ENCODE results near the gene FAM117B. TPM values are rescaled to one million over a fixed set of nuclear protein-coding genes. Genes with fewer than 3 reads are reported as not detected.

Gene FAM117B
- total and polyA plus RNA-seq, 7 donors, result 3.6 to 8.9 (median 4.6) TPM

DNA sequence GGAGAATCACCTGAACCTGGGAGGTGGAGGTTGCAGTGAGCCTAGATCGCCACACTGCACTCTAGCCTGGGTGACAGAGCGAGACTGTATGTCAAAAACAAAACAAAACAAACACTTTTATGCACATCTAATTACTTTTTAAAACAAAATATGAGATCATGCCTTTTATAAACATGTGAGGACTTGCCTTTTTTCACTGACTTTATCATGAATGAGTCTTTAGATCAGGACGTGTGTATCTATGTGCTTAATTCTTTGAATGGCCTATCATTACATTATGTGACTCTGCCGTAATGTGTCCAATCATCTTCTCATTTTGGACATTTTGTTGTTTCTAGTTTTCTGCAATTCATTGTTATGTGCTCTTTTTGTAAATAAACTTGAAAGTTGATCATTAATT, 58.7 kb downstream of the FAM117B start:
- intact Hi-C loops (cut with DNase I), result no loop called here
- no peak for DNase-seq
- TF ChIP-seq, protein P1, sequence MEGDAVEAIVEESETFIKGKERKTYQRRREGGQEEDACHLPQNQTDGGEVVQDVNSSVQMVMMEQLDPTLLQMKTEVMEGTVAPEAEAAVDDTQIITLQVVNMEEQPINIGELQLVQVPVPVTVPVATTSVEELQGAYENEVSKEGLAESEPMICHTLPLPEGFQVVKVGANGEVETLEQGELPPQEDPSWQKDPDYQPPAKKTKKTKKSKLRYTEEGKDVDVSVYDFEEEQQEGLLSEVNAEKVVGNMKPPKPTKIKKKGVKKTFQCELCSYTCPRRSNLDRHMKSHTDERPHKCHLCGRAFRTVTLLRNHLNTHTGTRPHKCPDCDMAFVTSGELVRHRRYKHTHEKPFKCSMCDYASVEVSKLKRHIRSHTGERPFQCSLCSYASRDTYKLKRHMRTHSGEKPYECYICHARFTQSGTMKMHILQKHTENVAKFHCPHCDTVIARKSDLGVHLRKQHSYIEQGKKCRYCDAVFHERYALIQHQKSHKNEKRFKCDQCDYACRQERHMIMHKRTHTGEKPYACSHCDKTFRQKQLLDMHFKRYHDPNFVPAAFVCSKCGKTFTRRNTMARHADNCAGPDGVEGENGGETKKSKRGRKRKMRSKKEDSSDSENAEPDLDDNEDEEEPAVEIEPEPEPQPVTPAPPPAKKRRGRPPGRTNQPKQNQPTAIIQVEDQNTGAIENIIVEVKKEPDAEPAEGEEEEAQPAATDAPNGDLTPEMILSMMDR (IDR thresholded peaks at IDR 0.05), result no peak
- no peak for TF ChIP-seq POLR2A (IDR thresholded peaks at IDR 0.05)
- TF ChIP-seq POLR2AphosphoS5 (IDR thresholded peaks at IDR 0.05), result no peak
- TF ChIP-seq EP300 (IDR thresholded peaks at IDR 0.05), result no peak
- no peaks in the 10 kb centered on the region for H3K27me3 ChIP-seq
- no peaks in the 10 kb centered on the region for H3K9me3 ChIP-seq
- no peak overlapping the region for H3K4me3 ChIP-seq
- H3K4me1 ChIP-seq, result no peaks in the 10 kb centered on the region
- WGBS, 2 donors, result 94 to 95% methylated on average over 4 of the region's 4 CpGs
- peaks cover 0 to 15% (median 0%) of the 10 kb centered on the region in 4 donors for H3K36me3 ChIP-seq
- H3K27ac ChIP-seq, result no peak overlapping the region

DNA sequence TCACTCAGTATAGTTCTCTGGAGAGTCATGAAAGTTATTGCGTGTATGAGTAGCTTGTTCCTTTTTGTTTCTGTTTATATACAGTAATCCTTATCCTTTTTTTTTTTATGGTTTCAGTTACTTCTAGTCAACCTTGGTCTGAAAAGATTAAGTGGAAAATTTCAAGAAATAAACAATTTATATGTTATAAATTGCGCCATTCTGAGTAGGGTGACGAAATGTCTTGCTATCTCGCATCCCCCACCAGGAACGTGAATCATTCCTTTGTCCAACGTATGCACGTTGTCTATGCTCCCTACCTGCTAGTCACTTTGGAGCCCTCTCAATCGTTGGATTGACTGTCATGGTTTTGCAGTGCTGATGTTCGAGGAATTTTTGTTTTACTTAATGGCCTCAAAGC, 60.4 kb downstream of the FAM117B start:
- Histone ChIP-seq H3K4me3 (no peak overlapping the region), H3K9me3 (no peaks in the 10 kb centered on the region), H3K4me1 (no peaks in the 10 kb centered on the region), H3K27me3 (no peaks in the 10 kb centered on the region), H3K36me3 (peaks cover 0 to 15% (median 0%) of the 10 kb centered on the region in 4 donors), H3K27ac (no peak overlapping the region)
- DNase-seq, result no peak
- TF ChIP-seq POLR2AphosphoS5 (IDR thresholded peaks at IDR 0.05), result no peak
- no peak for TF ChIP-seq POLR2A (IDR thresholded peaks at IDR 0.05)
- no peak for TF ChIP-seq EP300 (IDR thresholded peaks at IDR 0.05)
- TF ChIP-seq, protein P1 (IDR thresholded peaks at IDR 0.05), result no peak
- WGBS, 2 donors, result 89% methylated on average over 9 of the region's 9 CpGs
- intact Hi-C loops (cut with DNase I), result no loop called here

DNA sequence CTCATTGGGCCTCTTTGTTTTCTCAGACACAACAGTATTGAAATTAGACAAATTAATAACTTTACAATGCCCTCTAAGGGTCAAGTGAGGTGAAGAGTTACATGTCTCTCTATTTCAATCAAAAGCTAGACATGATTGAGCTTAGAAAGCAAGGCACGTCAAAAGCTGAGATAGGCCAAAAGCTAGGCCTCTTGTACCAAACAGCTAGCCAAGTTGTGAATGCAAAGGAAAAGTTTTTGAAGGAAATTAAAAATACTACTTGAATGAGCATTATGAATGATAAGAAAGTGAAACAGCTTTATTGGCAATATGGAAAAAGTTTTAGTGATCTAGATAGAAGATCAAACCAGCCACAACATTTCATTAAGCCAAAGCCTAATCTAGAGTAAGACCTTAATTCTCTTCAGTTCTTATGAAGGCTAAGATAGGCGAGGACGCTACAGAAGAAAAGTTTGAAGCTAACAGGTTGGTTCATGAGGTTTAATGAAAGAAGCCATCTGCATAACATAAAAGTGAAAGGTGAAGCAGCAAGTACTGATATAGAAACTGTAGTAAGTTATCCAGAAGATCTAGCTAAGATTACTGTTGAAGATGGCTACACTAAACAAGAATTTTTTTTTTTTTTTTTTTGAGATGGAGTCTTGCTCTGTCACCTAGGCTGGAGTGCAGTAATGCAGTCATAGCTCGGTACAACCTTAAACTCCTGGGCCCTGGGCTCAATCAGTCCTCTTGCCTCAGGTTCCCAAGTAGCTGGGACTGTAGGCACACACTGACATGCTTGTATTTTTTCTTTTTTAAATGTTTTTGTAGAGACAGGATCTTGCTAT, 65.5 kb downstream of the FAM117B start:
- Histone ChIP-seq H3K27ac (no peak overlapping the region), H3K27me3 (no peaks in the 10 kb centered on the region), H3K9me3 (peaks cover 0 to 2% (median 0%) of the 10 kb centered on the region in 4 donors), H3K4me1 (no peaks in the 10 kb centered on the region), H3K36me3 (peaks cover 0 to 15% (median 0%) of the 10 kb centered on the region in 4 donors), H3K4me3 (no peak overlapping the region)
- DNase-seq, result no peak
- intact Hi-C loops (cut with DNase I), result no loop called here
- TF ChIP-seq POLR2A (IDR thresholded peaks at IDR 0.05) (no peak), POLR2AphosphoS5 (IDR thresholded peaks at IDR 0.05) (no peak), EP300 (IDR thresholded peaks at IDR 0.05) (no peak)
- TF ChIP-seq, protein P1 (IDR thresholded peaks at IDR 0.05), result no peak
- 86 to 97% methylated on average over 4 of the region's 4 CpGs for WGBS, 2 donors

DNA sequence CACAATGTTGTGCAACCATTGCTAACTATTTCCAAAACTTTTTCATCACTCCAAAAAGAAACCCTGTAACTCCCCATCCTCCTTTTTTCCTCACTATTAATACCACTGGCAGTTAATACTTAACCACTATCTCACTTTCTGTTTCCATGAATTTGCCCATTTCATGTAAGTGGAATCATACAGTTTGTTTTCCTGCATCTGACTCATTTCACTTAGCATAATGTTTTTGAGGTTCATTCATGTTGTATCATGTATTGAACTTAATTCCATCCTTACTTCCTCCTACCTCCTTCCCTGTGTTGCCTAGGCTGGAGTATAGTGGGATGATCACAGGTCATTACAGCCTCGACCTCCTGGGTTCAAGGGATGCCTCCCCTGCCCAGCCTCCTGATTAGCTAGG, 68.3 kb downstream of the FAM117B start:
- intact Hi-C loops (cut with DNase I), result no loop called here
- no peak for TF ChIP-seq POLR2A (IDR thresholded peaks at IDR 0.05)
- TF ChIP-seq, protein P1 (IDR thresholded peaks at IDR 0.05), result no peak
- TF ChIP-seq POLR2AphosphoS5 (IDR thresholded peaks at IDR 0.05), result no peak
- TF ChIP-seq EP300 (IDR thresholded peaks at IDR 0.05), result no peak
- DNase-seq, result no peak
- no peak overlapping the region for H3K27ac ChIP-seq
- no peaks in the 10 kb centered on the region for H3K36me3 ChIP-seq
- peaks cover 0 to 2% (median 0%) of the 10 kb centered on the region in 4 donors for H3K9me3 ChIP-seq
- H3K27me3 ChIP-seq, result no peaks in the 10 kb centered on the region
- WGBS, 2 donors, result 77 to 81% methylated on average over 1 of the region's 1 CpG
- H3K4me1 ChIP-seq, result no peaks in the 10 kb centered on the region
- no peak overlapping the region for H3K4me3 ChIP-seq

Measured in sigmoid colon (tissue), 7 donors.